Psoas muscle (tissue), 8 donors: ENCODE data around the gene NIPA2. TPM values are rescaled to one million over a fixed set of nuclear protein-coding genes. Genes with fewer than 3 reads are reported as not detected.

Experiments
- ATAC-seq, 4 donors: fragments of 200-7000 bp; cut with Tn5 transposase; one replicate each; pipeline ENCODE4 v1.9.1; 2020; ENCODE audit warnings: moderate library complexity in 3 of 4, mild to moderate bottlenecking in 2 of 4
- DNase-seq, 2 donors: peaks; one replicate each; pipeline ENCODE4 v3.0.0-alpha.2; 2020
- H3K27ac ChIP-seq: fragments of 200-600 bp; one replicate; pipeline ENCODE4 v1.8.0; 2022
- H3K27me3 ChIP-seq, 3 donors: fragments of 200-600 bp in 1 of 3; one replicate each; pipeline versions ENCODE4 v1.6.1 to v1.8.0; 2013 to 2022; ENCODE audit warnings: low read length in 2 of 3, mild to moderate bottlenecking in 2 of 3, moderate library complexity in 1 of 3; ENCODE audit not compliant: insufficient read depth in 3 of 3
- H3K36me3 ChIP-seq, 2 donors: fragments of 200-600 bp in 1 of 2; one replicate each; pipeline versions ENCODE4 v1.6.1 to v1.8.0; 2013 to 2022; ENCODE audit warnings: low read depth in 1 of 2, mild to moderate bottlenecking in 1 of 2, moderate library complexity in 1 of 2; ENCODE audit not compliant: insufficient read depth in 1 of 2
- H3K4me1 ChIP-seq: fragments of 200-600 bp; one replicate; pipeline ENCODE4 v1.8.0; 2022
- H3K4me3 ChIP-seq: fragments of 200-600 bp; one replicate; pipeline ENCODE4 v1.8.0; 2022; ENCODE audit warnings: mild to moderate bottlenecking
- H3K9me3 ChIP-seq: fragments of 200-600 bp; one replicate; pipeline ENCODE4 v1.8.0; 2022
- WGBS, 3 donors: extraction: QIAGEN DNeasy Blood & Tissue Kit; methylation state at CpG; one replicate each; pipeline versions ENCODE4 v1.1.6 to v1.1.7; 2013; 5-methylcytosine and 5-hydroxymethylcytosine counted together
- intact Hi-C, 2 donors: fragments of 100-400 bp; cut with DNase I; formaldehyde crosslinking; loops; one replicate each; pipeline versions ENCODE4 v1.11.0 to v1.14.2; 2022
- polyA plus RNA-seq, 3 donors: library from polyadenylated mRNA; stranded (reverse); fragments of 200-250 nt; gene quantifications; one replicate each; pipeline ENCODE4 v1.2.3, GENCODE V29; 2013
- total RNA-seq, 4 donors: library from RNA; stranded (reverse); fragmentation: NEBNext Ultra II Directional in 2 of 4; extraction: Animal tissue kit (Norgen Biotek cat#: 25700) in 2 of 4; gene quantifications; one replicate each; pipeline versions ENCODE4 v1.2.1 to v1.2.4, GENCODE V29; 2021 to 2023
- TF ChIP-seq, protein P1 (sequence below): fragments of 200-600 bp; IDR thresholded peaks from one replicate; pipeline ENCODE4 v1.8.0; 2022; ENCODE audit warnings: antibody characterized with exemption
- donor health status: healthy with polysubstance abuse.
- donor health status: DM: no; HTN: no; CAD: no; lungs with moderate emphysema.
- donor health status: Bipolar disorder and iron deficiency.
- donor health status: healthy.
- donor health status: DM: yes; HTN: yes; CAD: no.
- donor health status: DM: no; HTN: no; CAD: no.
- donor health status: DM: no; HTN: no; CAD: no.
- donor health status: DM: yes; HTN: yes; CAD: no.

Gene NIPA2
- total and polyA plus RNA-seq, 7 donors: 11.3 to 61.8 (median 28.2) TPM

DNA sequence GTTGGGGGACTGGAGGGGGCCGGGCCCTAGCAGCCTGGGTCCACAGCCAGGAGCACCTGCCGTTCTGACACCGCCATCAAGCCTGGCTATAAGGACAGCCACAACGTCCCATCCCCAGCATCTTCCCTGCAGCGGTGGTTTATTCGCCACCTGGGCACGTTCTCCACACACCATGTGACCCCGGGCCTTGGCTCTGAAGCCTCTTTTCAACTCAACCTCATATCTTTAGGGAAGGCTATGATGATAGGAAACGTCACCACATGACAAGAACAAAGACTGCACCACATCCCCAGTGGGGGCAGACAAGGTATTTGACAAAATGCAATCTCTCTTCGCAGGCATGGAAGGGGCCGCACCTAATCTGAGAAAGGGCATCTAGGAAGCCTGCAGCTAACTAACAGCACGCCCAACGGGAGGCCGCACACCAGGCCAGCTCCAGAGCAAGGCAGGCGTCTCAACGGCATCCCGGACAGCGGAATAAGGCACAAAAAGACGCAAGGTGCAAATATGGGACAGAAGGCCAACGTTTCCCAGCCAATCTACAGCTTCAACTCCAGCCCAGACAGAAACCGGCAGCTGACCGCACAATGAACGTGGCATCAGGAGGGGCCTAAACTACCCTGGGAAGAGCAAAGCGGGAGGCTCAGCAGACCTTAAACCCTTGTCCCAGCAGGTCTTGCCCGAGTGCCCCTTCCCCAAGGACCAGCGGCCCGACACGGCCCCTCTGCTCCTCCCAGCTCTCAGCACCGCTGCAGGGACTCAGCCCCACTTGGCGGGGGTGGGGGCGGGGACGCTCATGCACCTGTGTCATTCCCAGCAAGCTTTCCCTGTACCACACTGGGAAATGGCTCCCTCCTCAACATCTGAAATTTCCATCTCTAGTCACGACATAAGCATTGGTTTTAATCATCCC lies 41.9 kb downstream of the NIPA2 start:
- no peaks in the 10 kb centered on the region for H3K4me1 ChIP-seq
- H3K27ac ChIP-seq: no peak overlapping the region
- H3K4me3 ChIP-seq: no peak overlapping the region
- DNase-seq (no peak), ATAC-seq (no peak)
- no peaks in the 10 kb centered on the region for H3K9me3 ChIP-seq
- intact Hi-C loops: no loop called here
- peaks cover 0 to 58% of the 10 kb centered on the region in 2 donors for H3K36me3 ChIP-seq
- H3K27me3 ChIP-seq: no peaks in the 10 kb centered on the region
- 92 to 94% (median 92%) methylated on average over 31 to 33 of the region's 33 CpGs for WGBS, 3 donors
- TF ChIP-seq, protein P1, sequence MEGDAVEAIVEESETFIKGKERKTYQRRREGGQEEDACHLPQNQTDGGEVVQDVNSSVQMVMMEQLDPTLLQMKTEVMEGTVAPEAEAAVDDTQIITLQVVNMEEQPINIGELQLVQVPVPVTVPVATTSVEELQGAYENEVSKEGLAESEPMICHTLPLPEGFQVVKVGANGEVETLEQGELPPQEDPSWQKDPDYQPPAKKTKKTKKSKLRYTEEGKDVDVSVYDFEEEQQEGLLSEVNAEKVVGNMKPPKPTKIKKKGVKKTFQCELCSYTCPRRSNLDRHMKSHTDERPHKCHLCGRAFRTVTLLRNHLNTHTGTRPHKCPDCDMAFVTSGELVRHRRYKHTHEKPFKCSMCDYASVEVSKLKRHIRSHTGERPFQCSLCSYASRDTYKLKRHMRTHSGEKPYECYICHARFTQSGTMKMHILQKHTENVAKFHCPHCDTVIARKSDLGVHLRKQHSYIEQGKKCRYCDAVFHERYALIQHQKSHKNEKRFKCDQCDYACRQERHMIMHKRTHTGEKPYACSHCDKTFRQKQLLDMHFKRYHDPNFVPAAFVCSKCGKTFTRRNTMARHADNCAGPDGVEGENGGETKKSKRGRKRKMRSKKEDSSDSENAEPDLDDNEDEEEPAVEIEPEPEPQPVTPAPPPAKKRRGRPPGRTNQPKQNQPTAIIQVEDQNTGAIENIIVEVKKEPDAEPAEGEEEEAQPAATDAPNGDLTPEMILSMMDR: no peak

DNA sequence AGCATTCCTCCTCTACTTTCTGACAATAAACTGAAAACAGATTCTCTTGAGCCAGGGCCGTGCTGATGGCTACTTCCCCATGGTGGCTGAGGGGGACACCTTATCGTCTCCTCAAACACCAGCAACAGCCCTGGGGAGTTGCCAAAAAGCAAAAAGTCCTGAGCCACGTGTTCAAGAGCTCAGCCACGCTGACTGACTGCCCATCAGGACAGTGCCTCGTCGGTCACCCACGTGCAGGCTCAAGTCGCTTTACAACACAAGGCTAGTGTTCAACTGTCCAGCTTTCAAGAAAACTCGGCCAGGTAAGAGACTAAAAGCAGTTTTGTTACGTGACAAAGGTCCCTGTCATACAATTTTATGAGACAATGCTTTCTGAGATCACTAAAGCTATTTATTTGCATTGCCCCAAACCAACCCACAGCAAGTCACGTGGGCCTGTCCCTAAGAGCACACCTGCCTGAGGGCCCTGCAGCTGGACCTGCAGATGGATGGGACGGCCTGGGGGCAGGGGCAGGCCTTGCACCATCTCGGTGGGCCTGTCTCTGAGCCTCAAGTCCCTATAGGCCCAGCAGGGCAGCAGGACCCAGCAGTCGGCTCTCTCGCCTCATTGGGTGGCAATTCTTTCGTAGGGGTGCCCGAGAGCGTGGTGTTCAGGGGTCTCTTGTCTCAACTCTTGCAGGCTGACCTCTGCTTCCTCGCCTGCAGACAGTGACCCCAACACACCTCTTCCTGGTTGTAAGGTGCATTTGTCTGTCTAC lies 42.7 kb downstream of the NIPA2 start:
- WGBS, 3 donors: 86 to 94% (median 92%) methylated on average over 18 to 19 of the region's 19 CpGs
- TF ChIP-seq, protein P1: no peak
- DNase-seq (no peak), ATAC-seq (no peak)
- no peaks in the 10 kb centered on the region for H3K9me3 ChIP-seq
- no peak overlapping the region for H3K4me3 ChIP-seq
- H3K27ac ChIP-seq: no peak overlapping the region
- H3K36me3 ChIP-seq: peaks cover 0 to 50% of the 10 kb centered on the region in 2 donors
- intact Hi-C loops: no loop called here
- no peaks in the 10 kb centered on the region for H3K4me1 ChIP-seq
- no peaks in the 10 kb centered on the region for H3K27me3 ChIP-seq

- DNase-seq (no peak), ATAC-seq (no peak)
- intact Hi-C loops: no loop called here
- Histone ChIP-seq H3K4me3 (no peak overlapping the region), H3K27me3 (no peaks in the 10 kb centered on the region), H3K4me1 (no peaks in the 10 kb centered on the region), H3K27ac (no peak overlapping the region), H3K9me3 (no peaks in the 10 kb centered on the region), H3K36me3 (peaks cover 0 to 43% of the 10 kb centered on the region in 2 donors)
- TF ChIP-seq, protein P1: no peak
- WGBS, 3 donors: 93 to 95% (median 95%) methylated on average over 25 of the region's 25 CpGs
Observed at GRCh38 chr15:22881739-22882440, 43.4 kb downstream of the NIPA2 start.

DNA sequence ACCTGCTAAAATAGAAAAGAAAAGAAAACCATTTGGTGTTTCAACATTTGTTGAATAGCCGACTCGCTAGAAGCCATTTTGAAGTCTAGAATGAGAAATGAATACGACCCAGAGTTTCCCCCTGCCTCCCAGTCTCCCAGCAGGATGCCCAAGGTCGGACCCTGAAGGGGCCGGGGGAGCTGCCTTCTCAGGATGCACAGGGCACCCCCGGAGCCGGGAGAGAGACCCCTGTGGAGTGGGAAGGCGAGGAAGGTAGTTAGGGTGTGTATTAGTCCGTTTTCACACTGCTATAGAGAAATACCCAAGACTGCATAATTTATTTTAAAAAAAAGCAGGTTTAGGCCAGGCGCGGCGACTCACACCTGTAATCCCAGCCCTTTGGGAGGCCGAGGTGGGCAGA lies 44.7 kb downstream of the NIPA2 start:
- ATAC-seq (no peak), DNase-seq (no peak)
- H3K9me3 ChIP-seq: no peaks in the 10 kb centered on the region
- H3K27ac ChIP-seq: no peak overlapping the region
- H3K4me3 ChIP-seq: no peak overlapping the region
- TF ChIP-seq, protein P1: no peak
- intact Hi-C loops: no loop called here
- H3K36me3 ChIP-seq: peaks cover 0 to 40% of the 10 kb centered on the region in 2 donors
- H3K27me3 ChIP-seq: no peaks in the 10 kb centered on the region
- WGBS, 3 donors: 94 to 97% (median 96%) methylated on average over 13 of the region's 13 CpGs
- peaks cover 5% of the 10 kb centered on the region for H3K4me1 ChIP-seq
